Measurements from ENCODE around the gene MPZL2.

Gene MPZL2

DNA sequence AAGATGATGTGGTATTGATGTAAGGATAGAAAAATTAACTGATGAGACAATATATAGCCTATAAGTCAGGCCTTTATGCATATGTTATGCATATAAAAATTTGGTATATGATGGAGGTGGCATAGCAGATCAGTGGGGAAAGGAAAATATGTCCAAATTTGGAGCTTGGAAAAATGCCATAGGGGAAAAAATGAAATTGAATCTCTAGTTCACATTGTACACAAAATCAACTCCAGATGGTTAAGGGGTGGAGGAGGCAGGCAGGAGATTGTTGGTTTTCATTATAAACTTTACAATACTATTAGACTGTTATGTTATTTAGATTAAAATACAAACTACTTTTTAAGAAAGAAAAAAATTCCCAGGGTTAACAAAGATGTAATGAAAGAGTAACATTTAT is 25.3 kb upstream of the MPZL2 start:
- H3K4me1 ChIP-seq, result peaks cover 0 to 33% (median 0%) of the 10 kb centered on the region in 10 experiments; a peak in 8 of 20 replicates
- H3K9ac ChIP-seq, result no peak overlapping the region
- no peaks in the 10 kb centered on the region for H4K20me1 ChIP-seq
- H3K4me3 ChIP-seq, result no peak overlapping the region
- peak overlapping the region in 2 of 11 experiments; percentile 50 to 52; a peak in 2 of 22 replicates for H3K4me2 ChIP-seq
- H3K9me3 ChIP-seq (replicated peaks in 1 of 11), result peaks cover 0 to 17% (median 5%) of the 10 kb centered on the region in 11 experiments; a peak in 11 of 22 replicates
- no peaks in the 10 kb centered on the region for H3K36me3 ChIP-seq
- no peak overlapping the region for H3K27ac ChIP-seq
- TF ChIP-seq Cebpa-rat (IDR thresholded peaks at IDR 0.05), result no peak
- no peaks in the 10 kb centered on the region for H3K27me3 ChIP-seq

DNA sequence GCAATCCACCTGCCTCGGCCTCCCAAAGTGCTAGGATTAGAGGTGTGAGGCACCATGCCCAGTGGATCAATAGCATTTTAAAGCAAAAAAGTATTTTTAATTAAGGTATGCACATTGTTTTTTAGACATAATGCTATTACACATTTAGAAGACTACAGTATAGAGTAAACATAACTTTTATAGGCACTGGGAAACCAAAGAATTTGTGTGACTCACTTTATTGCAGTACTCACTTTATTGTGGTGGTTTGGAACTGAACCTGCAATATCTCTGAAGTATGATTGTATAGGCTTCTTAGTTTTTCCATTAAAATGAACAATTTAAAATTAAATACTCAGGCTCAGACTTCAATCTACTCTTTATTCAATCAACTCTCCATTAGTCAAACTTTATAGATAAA is 22.9 kb upstream of the MPZL2 start:
- no peak for TF ChIP-seq Cebpa-rat (IDR thresholded peaks at IDR 0.05)
- H3K4me1 ChIP-seq, result peaks cover 0 to 31% (median 0%) of the 10 kb centered on the region in 10 experiments; a peak in 8 of 20 replicates
- H3K4me2 ChIP-seq, result no peak overlapping the region
- H4K20me1 ChIP-seq, result no peaks in the 10 kb centered on the region
- peaks cover 0 to 17% (median 5%) of the 10 kb centered on the region in 11 experiments; a peak in 11 of 22 replicates for H3K9me3 ChIP-seq (replicated peaks in 1 of 11)
- no peak overlapping the region for H3K4me3 ChIP-seq
- H3K27ac ChIP-seq, result no peak overlapping the region
- no peaks in the 10 kb centered on the region for H3K27me3 ChIP-seq
- H3K9ac ChIP-seq, result no peak overlapping the region
- H3K36me3 ChIP-seq, result no peaks in the 10 kb centered on the region

DNA sequence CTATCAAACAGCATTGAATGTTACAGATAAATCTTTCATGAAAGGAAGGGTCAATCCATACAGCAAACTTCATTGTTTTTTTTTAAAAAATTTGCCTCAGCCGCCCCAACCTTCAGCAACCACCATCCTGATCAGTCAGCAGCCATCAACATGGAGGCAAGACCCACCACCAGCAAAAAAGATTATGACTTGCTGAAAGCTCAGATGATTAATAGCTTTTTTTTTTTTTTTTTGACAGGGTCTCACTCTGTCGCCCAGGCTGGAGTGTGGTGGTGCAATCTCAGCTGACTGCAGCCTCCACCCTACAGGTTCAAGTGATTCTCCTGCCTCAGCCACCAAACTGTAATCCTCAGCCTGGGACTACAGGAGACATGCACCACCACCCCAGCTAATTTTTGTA is 22.4 kb upstream of the MPZL2 start:
- no peak overlapping the region for H3K4me3 ChIP-seq
- peaks cover 0 to 31% (median 0%) of the 10 kb centered on the region in 10 experiments; a peak in 6 of 20 replicates for H3K4me1 ChIP-seq
- H3K9ac ChIP-seq, result no peak overlapping the region
- H3K9me3 ChIP-seq (replicated peaks in 1 of 11), result peaks cover 0 to 17% (median 5%) of the 10 kb centered on the region in 11 experiments; a peak in 11 of 22 replicates
- H3K27ac ChIP-seq, result no peak overlapping the region
- no peaks in the 10 kb centered on the region for H3K27me3 ChIP-seq
- no peaks in the 10 kb centered on the region for H3K36me3 ChIP-seq
- no peak overlapping the region for H3K4me2 ChIP-seq
- H4K20me1 ChIP-seq, result no peaks in the 10 kb centered on the region
- no peak for TF ChIP-seq Cebpa-rat (IDR thresholded peaks at IDR 0.05)

DNA sequence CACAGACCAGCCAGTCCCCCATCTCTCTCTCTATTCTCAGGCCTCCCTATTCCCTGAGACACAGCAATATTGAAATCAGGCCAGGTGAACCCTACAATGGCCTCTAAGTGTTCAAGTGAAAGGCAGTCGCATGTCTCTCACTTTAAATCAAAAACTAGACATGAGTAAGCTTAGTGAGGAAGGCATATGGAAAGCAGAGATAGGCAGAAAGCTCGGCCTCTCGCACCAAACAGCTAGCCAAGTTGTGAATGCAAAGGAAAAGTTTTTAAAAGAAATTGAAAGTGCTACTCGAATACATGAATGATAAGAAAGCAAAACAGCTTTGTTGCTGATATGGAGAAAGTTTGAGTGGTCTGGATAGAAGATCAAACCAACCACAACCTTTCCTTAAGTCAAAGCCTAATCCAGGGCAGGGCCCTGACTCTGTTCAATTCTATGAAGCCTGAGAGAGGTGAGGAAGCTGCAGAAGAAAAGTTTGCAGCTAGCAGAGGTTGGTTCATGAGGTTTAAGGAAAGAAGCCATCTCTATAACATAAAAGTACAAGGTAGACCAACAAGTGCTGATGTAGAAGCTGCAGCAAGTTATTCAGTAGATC is 19.8 kb upstream of the MPZL2 start:
- H3K9ac ChIP-seq, result no peak overlapping the region
- H3K36me3 ChIP-seq, result no peaks in the 10 kb centered on the region
- no peak for TF ChIP-seq Cebpa-rat (IDR thresholded peaks at IDR 0.05)
- peaks cover 0 to 17% (median 5%) of the 10 kb centered on the region in 11 experiments; a peak in 11 of 22 replicates for H3K9me3 ChIP-seq (replicated peaks in 1 of 11)
- H3K4me3 ChIP-seq, result no peak overlapping the region
- no peaks in the 10 kb centered on the region for H3K27me3 ChIP-seq
- no peaks in the 10 kb centered on the region for H4K20me1 ChIP-seq
- peaks cover 0 to 19% (median 0%) of the 10 kb centered on the region in 10 experiments; a peak in 6 of 20 replicates for H3K4me1 ChIP-seq
- no peak overlapping the region for H3K27ac ChIP-seq
- no peak overlapping the region for H3K4me2 ChIP-seq

DNA sequence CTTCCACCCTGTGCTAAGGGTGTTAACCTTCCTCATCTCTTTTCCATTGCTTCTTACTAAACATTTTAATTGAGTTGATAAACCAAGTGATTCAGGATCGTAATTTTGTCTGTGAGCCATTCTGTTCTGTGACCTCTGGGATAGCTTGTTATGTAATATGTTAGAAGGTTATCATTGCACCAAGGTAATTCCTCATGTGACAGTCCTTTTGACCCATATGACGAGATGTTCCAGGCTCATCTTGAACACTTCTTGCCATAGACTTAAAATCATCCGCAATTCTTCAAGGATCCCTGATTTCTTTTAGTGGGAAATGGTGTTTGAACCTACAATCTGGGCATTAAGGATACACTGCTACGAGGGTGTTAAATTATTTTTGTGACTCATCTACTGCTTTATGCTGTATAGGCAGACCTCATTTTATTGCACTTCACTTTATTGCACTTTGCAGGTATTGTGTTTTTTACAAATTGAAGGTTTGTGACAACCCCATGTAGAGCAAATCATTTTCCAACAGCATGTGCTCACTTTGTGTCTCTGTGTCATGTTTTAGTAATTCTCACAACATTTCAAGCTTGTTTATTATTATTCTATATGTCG is 19.0 kb upstream of the MPZL2 start:
- no peak overlapping the region for H3K27ac ChIP-seq
- no peaks in the 10 kb centered on the region for H3K36me3 ChIP-seq
- H3K9me3 ChIP-seq (replicated peaks in 1 of 11), result peaks cover 0 to 17% (median 5%) of the 10 kb centered on the region in 11 experiments; a peak in 11 of 22 replicates
- H3K9ac ChIP-seq, result no peak overlapping the region
- peaks cover 0 to 16% (median 0%) of the 10 kb centered on the region in 10 experiments; a peak in 6 of 20 replicates for H3K4me1 ChIP-seq
- H3K27me3 ChIP-seq, result no peaks in the 10 kb centered on the region
- H3K4me3 ChIP-seq, result no peak overlapping the region
- no peaks in the 10 kb centered on the region for H4K20me1 ChIP-seq
- no peak for TF ChIP-seq Cebpa-rat (IDR thresholded peaks at IDR 0.05)
- no peak overlapping the region for H3K4me2 ChIP-seq

DNA sequence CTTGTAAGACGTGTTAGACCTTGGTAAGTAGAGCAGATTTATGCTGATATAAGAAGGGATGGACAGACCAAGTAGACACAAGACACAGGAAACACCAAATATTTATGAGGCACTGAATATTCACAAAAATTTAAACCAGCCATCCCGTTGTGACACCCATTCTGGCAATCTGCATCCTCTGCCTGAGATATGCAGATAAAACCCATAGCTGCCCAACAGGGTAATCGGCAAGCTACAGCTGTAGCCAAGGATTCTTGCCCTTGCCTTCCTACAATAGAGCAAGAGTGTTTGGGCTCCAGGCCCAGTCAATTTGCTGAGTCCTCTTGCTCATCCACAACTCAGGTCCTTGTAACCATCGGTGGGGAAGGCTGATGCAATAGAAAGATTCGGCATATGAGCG is 18.5 kb upstream of the MPZL2 start:
- peaks cover 0 to 17% (median 5%) of the 10 kb centered on the region in 11 experiments; a peak in 11 of 22 replicates for H3K9me3 ChIP-seq (replicated peaks in 1 of 11)
- no peak overlapping the region for H3K4me3 ChIP-seq
- no peak overlapping the region for H3K4me2 ChIP-seq
- H4K20me1 ChIP-seq, result no peaks in the 10 kb centered on the region
- peaks cover 0 to 16% (median 0%) of the 10 kb centered on the region in 10 experiments; a peak in 6 of 20 replicates for H3K4me1 ChIP-seq
- H3K27me3 ChIP-seq, result no peaks in the 10 kb centered on the region
- H3K27ac ChIP-seq, result no peak overlapping the region
- H3K36me3 ChIP-seq, result no peaks in the 10 kb centered on the region
- no peak for TF ChIP-seq Cebpa-rat (IDR thresholded peaks at IDR 0.05)
- no peak overlapping the region for H3K9ac ChIP-seq

DNA sequence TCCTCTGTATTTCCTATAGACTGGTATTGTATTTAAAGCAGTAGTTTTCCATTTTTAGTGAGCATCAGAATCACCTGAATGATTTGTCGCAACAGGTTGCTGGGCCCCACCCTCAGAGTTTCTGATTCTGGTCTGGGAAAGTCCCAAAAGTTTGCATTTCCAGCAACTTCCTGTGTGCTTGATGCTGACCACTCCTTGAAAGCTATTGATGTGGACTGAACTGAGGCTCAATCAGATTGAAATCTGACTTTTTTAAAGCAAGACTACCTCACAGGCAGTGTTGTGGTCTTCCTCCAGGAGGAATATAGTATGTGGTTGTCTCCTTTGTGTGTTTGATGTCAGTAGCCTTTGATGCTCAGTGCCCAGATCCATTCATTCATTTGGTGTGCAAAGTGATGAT is 17.2 kb upstream of the MPZL2 start:
- H3K9ac ChIP-seq, result no peak overlapping the region
- H3K9me3 ChIP-seq (replicated peaks in 1 of 11), result peaks cover 0 to 14% (median 5%) of the 10 kb centered on the region in 11 experiments; a peak in 11 of 22 replicates
- H3K4me1 ChIP-seq, result peaks cover 0 to 22% (median 0%) of the 10 kb centered on the region in 10 experiments; a peak in 7 of 20 replicates
- H3K4me3 ChIP-seq, result no peak overlapping the region
- peak overlapping the region in 3 of 11 experiments; percentile 27 to 51 (median 49); a peak in 6 of 22 replicates for H3K4me2 ChIP-seq
- H3K27ac ChIP-seq, result no peak overlapping the region
- H3K27me3 ChIP-seq, result no peaks in the 10 kb centered on the region
- H3K36me3 ChIP-seq, result no peaks in the 10 kb centered on the region
- no peak for TF ChIP-seq Cebpa-rat (IDR thresholded peaks at IDR 0.05)
- H4K20me1 ChIP-seq, result no peaks in the 10 kb centered on the region

DNA sequence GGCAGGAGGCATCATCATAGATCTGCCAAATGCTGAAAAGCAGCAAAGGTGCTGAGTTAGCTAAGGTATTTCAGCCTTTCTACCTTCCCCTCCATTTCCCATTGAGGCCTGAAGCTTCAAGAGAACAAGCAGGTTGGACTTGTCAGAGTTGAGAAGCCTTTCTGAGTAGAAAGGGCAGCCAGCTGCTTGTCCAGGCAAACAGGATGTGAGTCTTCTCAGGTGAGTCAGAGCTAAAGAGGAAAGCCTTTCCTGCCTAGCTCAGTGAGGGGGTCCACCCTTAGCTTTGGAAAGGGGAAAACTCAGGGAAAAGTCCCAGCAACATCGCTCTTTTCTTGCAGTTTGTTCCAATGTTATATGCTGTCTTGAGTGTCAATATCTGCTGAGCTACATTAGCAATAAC is 13.2 kb upstream of the MPZL2 start:
- Histone ChIP-seq H3K4me2 (peak overlapping the region in 3 of 11 experiments; percentile 10 to 30 (median 28); a peak in 2 of 22 replicates), H3K27ac (no peak overlapping the region), H3K36me3 (no peaks in the 10 kb centered on the region), H3K9me3 (replicated peaks in 1 of 11) (no peaks in the 10 kb centered on the region), H4K20me1 (no peaks in the 10 kb centered on the region), H3K27me3 (no peaks in the 10 kb centered on the region), H3K4me3 (no peak overlapping the region), H3K9ac (no peak overlapping the region), H3K4me1 (peaks cover 0 to 22% (median 0%) of the 10 kb centered on the region in 10 experiments; a peak in 7 of 20 replicates)
- no peak for TF ChIP-seq Cebpa-rat (IDR thresholded peaks at IDR 0.05)

DNA sequence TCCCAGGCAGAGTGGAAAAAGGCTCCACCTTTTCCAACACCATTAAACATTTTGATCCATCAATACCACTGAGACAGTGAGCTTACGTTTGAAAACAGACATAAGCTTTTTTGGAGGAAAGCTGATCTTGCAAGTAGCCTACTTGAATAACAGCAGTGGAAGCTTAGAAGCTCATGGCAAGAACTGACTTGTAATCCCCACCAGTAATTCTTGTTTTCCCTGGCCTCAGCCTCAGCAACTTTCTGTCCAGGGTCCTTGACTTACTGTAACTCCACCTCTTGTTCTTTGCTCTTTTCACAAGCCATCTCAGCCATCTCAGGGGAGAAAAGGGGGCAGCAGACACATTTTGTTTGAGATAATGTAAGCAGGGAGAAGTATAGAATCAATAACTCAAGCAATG is 12.3 kb upstream of the MPZL2 start:
- Histone ChIP-seq H3K9ac (no peak overlapping the region), H3K4me1 (peaks cover 0 to 17% (median 0%) of the 10 kb centered on the region in 10 experiments; a peak in 7 of 20 replicates)
- no peak for TF ChIP-seq Cebpa-rat (IDR thresholded peaks at IDR 0.05)

More for the DNA sequence above, 12.3 kb upstream of the MPZL2 start:
- no peak overlapping the region for H3K27ac ChIP-seq
- no peak overlapping the region for H3K4me3 ChIP-seq
- H4K20me1 ChIP-seq, result no peaks in the 10 kb centered on the region
- no peak overlapping the region for H3K4me2 ChIP-seq
- H3K27me3 ChIP-seq, result no peaks in the 10 kb centered on the region
- no peaks in the 10 kb centered on the region for H3K36me3 ChIP-seq
- no peaks in the 10 kb centered on the region for H3K9me3 ChIP-seq (replicated peaks in 1 of 11)

Measured in BLaER1 treated with 17β-estradiol and CSF1 and Interleukin-3, amounts not matched to agents 10 nM and 100 nM (cell line).